Activated T-cell treated with anti-CD3 and anti-CD28 coated beads, Interleukin-2, amount 50 U/mL, for 24 hours (primary cell): ENCODE data around the gene ANO2.

Experiments
- DNase-seq: peaks from one replicate; pipeline ENCODE4 v3.0.0-alpha.2; 2020
- H3K27ac Mint-ChIP-seq: 2 replicates; pipeline ENCODE4 v1.8.0; 2020; ENCODE audit warnings: mild to moderate bottlenecking, mixed read lengths
- H3K27me3 Mint-ChIP-seq: 2 replicates; pipeline ENCODE4 v1.8.0; 2020; ENCODE audit warnings: mixed read lengths
- H3K36me3 Mint-ChIP-seq: 2 replicates; pipeline ENCODE4 v1.8.0; 2020; ENCODE audit warnings: low read depth, mixed read lengths
- H3K4me1 Mint-ChIP-seq: 2 replicates; pipeline ENCODE4 v1.8.0; 2020; ENCODE audit warnings: low read depth, mixed read lengths
- H3K4me3 Mint-ChIP-seq: 2 replicates; pipeline ENCODE4 v1.8.0; 2020; ENCODE audit warnings: mild to moderate bottlenecking, moderate library complexity, mixed read lengths
- H3K9me3 Mint-ChIP-seq: 2 replicates; pipeline ENCODE4 v1.8.0; 2020; ENCODE audit warnings: mixed read lengths

Gene ANO2

GRCh38 chr12:5520037-5520436, 425.0 kb downstream of the ANO2 start:
- H3K27me3 Mint-ChIP-seq, result no peaks in the 10 kb centered on the region
- H3K36me3 Mint-ChIP-seq, result no peaks in the 10 kb centered on the region
- H3K4me1 Mint-ChIP-seq, result no peaks in the 10 kb centered on the region
- H3K9me3 Mint-ChIP-seq, result no peaks in the 10 kb centered on the region
- no peak overlapping the region for H3K4me3 Mint-ChIP-seq
- DNase-seq, result no peak
- no peak overlapping the region for H3K27ac Mint-ChIP-seq

DNA sequence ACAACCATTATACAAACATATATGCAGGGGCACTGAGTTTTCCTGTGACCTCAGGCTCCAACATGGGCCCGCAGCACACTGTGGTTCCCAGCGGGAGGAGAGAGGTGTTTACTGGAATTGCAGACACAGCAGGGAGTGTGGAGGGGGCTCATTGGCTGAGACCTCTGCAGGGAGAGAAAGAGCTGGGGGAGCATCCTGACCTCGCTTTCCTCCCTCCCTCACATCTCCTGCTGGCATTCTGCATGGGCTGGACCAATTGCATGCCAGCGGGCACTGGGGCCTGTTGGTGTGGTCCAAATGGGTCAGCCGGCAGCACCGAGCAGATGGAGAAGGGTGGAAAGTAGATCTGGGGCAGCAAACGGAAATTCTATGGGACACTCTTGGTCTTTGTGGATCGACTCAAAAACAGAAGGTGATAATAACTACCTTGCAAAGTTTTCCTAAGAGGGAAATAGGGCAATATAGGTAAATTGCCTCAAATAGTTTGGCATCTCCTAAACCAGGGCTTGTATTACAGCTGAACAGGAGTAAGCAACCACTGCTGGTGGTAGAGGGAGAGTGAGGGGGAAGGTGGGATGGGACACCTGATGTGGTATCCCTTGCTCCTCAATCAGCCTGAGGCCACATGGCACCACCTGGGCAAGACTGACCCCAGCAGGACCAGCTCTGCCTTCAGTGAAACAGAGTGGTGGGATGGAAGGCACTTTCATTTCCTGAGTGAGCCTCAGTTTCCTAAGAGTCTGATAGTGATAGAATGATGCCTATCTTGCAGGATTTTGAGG, 426.3 kb downstream of the ANO2 start:
- Mint-ChIP-seq H3K4me3 (no peak overlapping the region), H3K27me3 (peaks cover 3% of the 10 kb centered on the region), H3K9me3 (no peaks in the 10 kb centered on the region), H3K36me3 (no peaks in the 10 kb centered on the region), H3K27ac (no peak overlapping the region), H3K4me1 (no peaks in the 10 kb centered on the region)
- no peak for DNase-seq

DNA sequence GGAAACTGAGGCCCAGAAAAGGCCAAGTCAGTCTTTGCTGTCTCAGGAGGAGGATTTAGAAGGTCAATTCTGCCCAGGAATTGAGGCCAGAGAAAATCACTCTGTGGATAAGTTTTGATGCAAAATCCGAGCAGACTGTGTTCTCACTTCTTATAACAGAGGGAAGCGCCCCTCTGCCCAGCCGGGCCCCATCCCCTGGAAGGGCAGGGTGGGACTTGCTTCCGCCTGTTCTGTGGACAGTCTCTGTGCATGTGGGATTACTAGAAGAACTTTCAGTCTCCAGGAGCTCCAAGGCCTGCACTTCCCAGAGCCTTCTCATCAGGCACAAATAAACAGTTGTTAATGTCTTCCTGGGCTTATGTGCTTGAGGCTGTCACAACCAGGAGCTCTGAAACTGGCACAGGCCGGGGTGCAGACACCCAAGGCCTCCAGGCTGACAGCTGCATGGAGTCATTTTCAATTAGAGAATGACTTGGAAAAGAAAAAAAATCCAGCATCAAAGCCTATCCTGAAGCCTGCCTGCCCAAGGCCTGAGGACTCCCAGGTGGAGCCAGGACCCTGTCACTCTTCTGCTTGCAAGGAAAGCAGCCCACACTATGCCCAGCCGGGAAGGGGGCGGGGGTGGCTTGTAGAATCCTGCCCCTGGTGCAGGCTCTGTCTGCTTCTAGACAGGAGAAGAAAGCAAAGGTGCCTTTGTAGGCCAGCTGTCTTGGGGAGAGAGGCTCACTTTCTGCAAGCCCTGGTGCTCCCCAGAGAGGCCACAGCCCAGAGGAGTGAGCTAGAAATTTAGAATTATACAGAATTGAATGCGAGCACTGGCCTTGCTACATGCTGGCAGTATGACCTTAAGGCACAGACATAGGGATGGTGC, 428.5 kb downstream of the ANO2 start:
- no peak overlapping the region for H3K4me3 Mint-ChIP-seq
- H3K36me3 Mint-ChIP-seq, result no peaks in the 10 kb centered on the region
- no peak for DNase-seq
- peaks cover 14% of the 10 kb centered on the region for H3K27me3 Mint-ChIP-seq
- H3K4me1 Mint-ChIP-seq, result no peaks in the 10 kb centered on the region
- H3K9me3 Mint-ChIP-seq, result no peaks in the 10 kb centered on the region
- no peak overlapping the region for H3K27ac Mint-ChIP-seq

- Mint-ChIP-seq H3K36me3 (no peaks in the 10 kb centered on the region), H3K27ac (no peak overlapping the region), H3K4me3 (no peak overlapping the region), H3K9me3 (no peaks in the 10 kb centered on the region), H3K4me1 (no peaks in the 10 kb centered on the region), H3K27me3 (peaks cover 21% of the 10 kb centered on the region)
- no peak for DNase-seq
Measured at GRCh38 chr12:5515458-5515857, 429.6 kb downstream of the ANO2 start.

DNA sequence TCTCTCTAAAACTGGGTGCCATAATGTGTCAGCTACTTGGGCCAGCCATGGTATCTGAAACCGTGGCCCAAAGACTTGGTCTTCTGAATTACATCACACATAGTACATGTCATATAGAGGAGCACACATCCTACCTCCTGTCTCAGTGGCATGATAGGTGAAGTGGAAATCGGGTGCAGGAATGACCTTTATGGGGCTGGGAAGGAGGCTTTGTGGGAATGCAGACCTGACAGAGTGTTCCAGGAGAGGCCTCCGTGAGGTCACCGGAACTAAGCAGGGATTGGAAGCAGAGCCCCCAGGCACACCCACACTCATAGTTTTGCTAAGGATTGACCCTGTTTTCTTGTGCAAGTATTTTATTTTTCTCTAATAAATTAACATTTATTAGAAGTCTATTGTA, 430.5 kb downstream of the ANO2 start:
- no peaks in the 10 kb centered on the region for H3K4me1 Mint-ChIP-seq
- peaks cover 21% of the 10 kb centered on the region for H3K27me3 Mint-ChIP-seq
- H3K27ac Mint-ChIP-seq, result no peak overlapping the region
- DNase-seq, result no peak
- H3K36me3 Mint-ChIP-seq, result no peaks in the 10 kb centered on the region
- H3K9me3 Mint-ChIP-seq, result no peaks in the 10 kb centered on the region
- no peak overlapping the region for H3K4me3 Mint-ChIP-seq

GRCh38 chr12:5514016-5514415, 431.0 kb downstream of the ANO2 start:
- Mint-ChIP-seq H3K27me3 (peaks cover 21% of the 10 kb centered on the region), H3K4me3 (no peak overlapping the region), H3K27ac (no peak overlapping the region), H3K9me3 (no peaks in the 10 kb centered on the region), H3K4me1 (no peaks in the 10 kb centered on the region), H3K36me3 (no peaks in the 10 kb centered on the region)
- no peak for DNase-seq

- Mint-ChIP-seq H3K9me3 (no peaks in the 10 kb centered on the region), H3K36me3 (no peaks in the 10 kb centered on the region), H3K27me3 (peaks cover 21% of the 10 kb centered on the region), H3K27ac (no peak overlapping the region), H3K4me3 (no peak overlapping the region), H3K4me1 (no peaks in the 10 kb centered on the region)
- no peak for DNase-seq
Measured at GRCh38 chr12:5513406-5513805, 431.7 kb downstream of the ANO2 start.
